ENCODE data around the gene KCTD3. TPM values are rescaled to one million over a fixed set of nuclear protein-coding genes. Genes with fewer than 3 reads are reported as not detected.

Gene KCTD3
- total RNA-seq, 1 experiment from 2014 or later = 22.6 TPM

GRCh38 chr1:215556996-215557395 is 10.1 kb upstream of the KCTD3 start:
- DNase-seq (ENCODE audit: low read depth) = no peak

- no peak for DNase-seq (ENCODE audit: low read depth)
These were observed 9.6 kb upstream of the KCTD3 start for GRCh38 chr1:215557504-215557903.

GRCh38 chr1:215557992-215558626 is 9.0 kb upstream of the KCTD3 start:
- DNase-seq (ENCODE audit: low read depth) = no peak

GRCh38 chr1:215567491-215568298 is 591 bp downstream of the KCTD3 start:
- peak; percentile 81 for DNase-seq (ENCODE audit: low read depth)

GRCh38 chr1:215568299-215568692 is 1.2 kb downstream of the KCTD3 start:
- DNase-seq (ENCODE audit: low read depth) = peak; percentile 65

GRCh38 chr1:215569986-215570824 is 3.1 kb downstream of the KCTD3 start:
- peak; percentile 50 for DNase-seq (ENCODE audit: low read depth)

GRCh38 chr1:215581896-215582295 is 14.8 kb downstream of the KCTD3 start:
- no peak for DNase-seq (ENCODE audit: low read depth)

- peak; percentile 82 for DNase-seq (ENCODE audit: low read depth)
These were observed 16.2 kb downstream of the KCTD3 start for GRCh38 chr1:215583185-215583749.

- no peak for DNase-seq (ENCODE audit: low read depth)
These were observed 17.3 kb downstream of the KCTD3 start for GRCh38 chr1:215584389-215584788.

- DNase-seq (ENCODE audit: low read depth) = no peak
These were observed 22.7 kb downstream of the KCTD3 start for GRCh38 chr1:215589650-215590435.

GRCh38 chr1:215590779-215591491 is 23.8 kb downstream of the KCTD3 start:
- DNase-seq (ENCODE audit: low read depth) = no peak

GRCh38 chr1:215594640-215595039 is 27.5 kb downstream of the KCTD3 start:
- no peak for DNase-seq (ENCODE audit: low read depth)

- DNase-seq (ENCODE audit: low read depth) = peak; percentile 29
These were observed 28.1 kb downstream of the KCTD3 start for GRCh38 chr1:215595231-215595630.

GRCh38 chr1:215597961-215598360 is 30.9 kb downstream of the KCTD3 start:
- no peak for DNase-seq (ENCODE audit: low read depth)

- peak; percentile 67 for DNase-seq (ENCODE audit: low read depth)
These were observed 32.4 kb downstream of the KCTD3 start for GRCh38 chr1:215599418-215600074.

GRCh38 chr1:215600258-215600792 is 33.2 kb downstream of the KCTD3 start:
- DNase-seq (ENCODE audit: low read depth) = no peak

GRCh38 chr1:215600867-215601266 is 33.8 kb downstream of the KCTD3 start:
- no peak for DNase-seq (ENCODE audit: low read depth)

- DNase-seq (ENCODE audit: low read depth) = no peak
These were observed 34.2 kb downstream of the KCTD3 start for GRCh38 chr1:215601276-215601675.

- DNase-seq (ENCODE audit: low read depth) = no peak
These were observed 36.2 kb downstream of the KCTD3 start for GRCh38 chr1:215603319-215603718.

All from M059J (cell line).